ENCODE results near the gene CFAP97. TPM values are rescaled to one million over a fixed set of nuclear protein-coding genes. Genes with fewer than 3 reads are reported as not detected.

CFAP97 gene
- total and polyA plus RNA-seq, 9 of the 15 experiments (the other 6 are each of a cell fraction or from before 2014, with no cell fraction given) = 17.3 to 57.8 (median 44.4) TPM

DNA sequence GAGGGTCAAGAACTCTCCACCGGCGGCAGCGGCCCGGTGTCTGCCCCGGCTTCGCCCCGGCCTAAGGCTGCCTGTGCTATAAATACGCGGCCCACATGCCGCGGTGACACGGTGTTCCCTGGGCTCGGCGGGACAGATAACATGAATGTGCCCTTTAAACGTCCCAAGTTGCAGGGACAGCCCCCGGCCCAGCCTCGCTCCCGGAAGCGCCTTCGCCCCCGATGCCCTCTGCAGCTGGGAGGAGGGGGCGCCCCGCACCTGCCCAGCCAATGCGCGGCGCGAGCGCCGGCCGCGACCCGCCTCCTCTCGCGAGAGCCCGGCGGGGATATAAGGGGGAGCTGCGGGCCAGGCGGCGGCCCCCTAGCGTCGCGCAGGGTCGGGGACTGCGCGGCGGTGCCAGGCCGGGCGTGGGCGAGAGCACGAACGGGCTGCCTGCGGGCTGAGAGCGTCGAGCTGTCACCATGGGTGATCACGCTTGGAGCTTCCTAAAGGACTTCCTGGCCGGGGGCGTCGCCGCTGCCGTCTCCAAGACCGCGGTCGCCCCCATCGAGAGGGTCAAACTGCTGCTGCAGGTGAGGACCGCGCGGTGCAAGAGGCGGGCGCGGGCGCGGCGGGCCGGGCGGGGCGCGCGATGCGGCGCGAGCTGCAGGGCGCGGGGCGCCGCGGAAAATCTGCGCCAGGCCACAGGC lies 60.7 kb downstream of the CFAP97 start, which contains the start of gene SLC25A4 (continued):
- TF ChIP-seq, protein P1, sequence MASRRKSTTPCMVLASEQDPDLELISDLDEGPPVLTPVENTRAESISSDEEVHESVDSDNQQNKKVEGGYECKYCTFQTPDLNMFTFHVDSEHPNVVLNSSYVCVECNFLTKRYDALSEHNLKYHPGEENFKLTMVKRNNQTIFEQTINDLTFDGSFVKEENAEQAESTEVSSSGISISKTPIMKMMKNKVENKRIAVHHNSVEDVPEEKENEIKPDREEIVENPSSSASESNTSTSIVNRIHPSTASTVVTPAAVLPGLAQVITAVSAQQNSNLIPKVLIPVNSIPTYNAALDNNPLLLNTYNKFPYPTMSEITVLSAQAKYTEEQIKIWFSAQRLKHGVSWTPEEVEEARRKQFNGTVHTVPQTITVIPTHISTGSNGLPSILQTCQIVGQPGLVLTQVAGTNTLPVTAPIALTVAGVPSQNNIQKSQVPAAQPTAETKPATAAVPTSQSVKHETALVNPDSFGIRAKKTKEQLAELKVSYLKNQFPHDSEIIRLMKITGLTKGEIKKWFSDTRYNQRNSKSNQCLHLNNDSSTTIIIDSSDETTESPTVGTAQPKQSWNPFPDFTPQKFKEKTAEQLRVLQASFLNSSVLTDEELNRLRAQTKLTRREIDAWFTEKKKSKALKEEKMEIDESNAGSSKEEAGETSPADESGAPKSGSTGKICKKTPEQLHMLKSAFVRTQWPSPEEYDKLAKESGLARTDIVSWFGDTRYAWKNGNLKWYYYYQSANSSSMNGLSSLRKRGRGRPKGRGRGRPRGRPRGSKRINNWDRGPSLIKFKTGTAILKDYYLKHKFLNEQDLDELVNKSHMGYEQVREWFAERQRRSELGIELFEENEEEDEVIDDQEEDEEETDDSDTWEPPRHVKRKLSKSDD (conservative IDR thresholded peaks at IDR 0.05; ENCODE audit: low read length) = 0 out of 2 replicates have a peak, but pooled peaks have one; percentile 36
- TF ChIP-seq ZNF512 (tag; IDR thresholded peaks at IDR 0.05) (no peak), NR3C1 (CRISPR knock-in tag; IDR thresholded peaks at IDR 0.05) (no peak), SMARCA4 (IDR thresholded peaks at IDR 0.05) (no peak), NELFE (IDR thresholded peaks at IDR 0.05; ENCODE audit: insufficient read depth, insufficient read length) (no peak), ZNF395 (CRISPR knock-in tag; IDR thresholded peaks at IDR 0.05) (no peak), ARID2 (IDR thresholded peaks at IDR 0.05) (no peak), CREM (IDR thresholded peaks at IDR 0.05; ENCODE audit: low read depth) (peak; percentile 30; the same call in 1 of the 2 replicates), RBM34 (IDR thresholded peaks at IDR 0.05; ENCODE audit: borderline replicate concordance, insufficient read depth, low read length) (no peak), TAL1 (IDR thresholded peaks at IDR 0.05) (no peak), FOXK2 (conservative IDR thresholded peaks at IDR 0.05 in 1 of 2, IDR thresholded peaks at IDR 0.05 in 1 of 2; ENCODE audit: low read depth in 2 of 2) (no peak), HDAC8 (tag; IDR thresholded peaks at IDR 0.05) (peak; percentile 72; the same call in 1 of the 2 replicates), ZFP30 (CRISPR knock-in tag; IDR thresholded peaks at IDR 0.05; ENCODE audit: borderline replicate concordance) (no peak)
- TF ChIP-seq, protein P2, sequence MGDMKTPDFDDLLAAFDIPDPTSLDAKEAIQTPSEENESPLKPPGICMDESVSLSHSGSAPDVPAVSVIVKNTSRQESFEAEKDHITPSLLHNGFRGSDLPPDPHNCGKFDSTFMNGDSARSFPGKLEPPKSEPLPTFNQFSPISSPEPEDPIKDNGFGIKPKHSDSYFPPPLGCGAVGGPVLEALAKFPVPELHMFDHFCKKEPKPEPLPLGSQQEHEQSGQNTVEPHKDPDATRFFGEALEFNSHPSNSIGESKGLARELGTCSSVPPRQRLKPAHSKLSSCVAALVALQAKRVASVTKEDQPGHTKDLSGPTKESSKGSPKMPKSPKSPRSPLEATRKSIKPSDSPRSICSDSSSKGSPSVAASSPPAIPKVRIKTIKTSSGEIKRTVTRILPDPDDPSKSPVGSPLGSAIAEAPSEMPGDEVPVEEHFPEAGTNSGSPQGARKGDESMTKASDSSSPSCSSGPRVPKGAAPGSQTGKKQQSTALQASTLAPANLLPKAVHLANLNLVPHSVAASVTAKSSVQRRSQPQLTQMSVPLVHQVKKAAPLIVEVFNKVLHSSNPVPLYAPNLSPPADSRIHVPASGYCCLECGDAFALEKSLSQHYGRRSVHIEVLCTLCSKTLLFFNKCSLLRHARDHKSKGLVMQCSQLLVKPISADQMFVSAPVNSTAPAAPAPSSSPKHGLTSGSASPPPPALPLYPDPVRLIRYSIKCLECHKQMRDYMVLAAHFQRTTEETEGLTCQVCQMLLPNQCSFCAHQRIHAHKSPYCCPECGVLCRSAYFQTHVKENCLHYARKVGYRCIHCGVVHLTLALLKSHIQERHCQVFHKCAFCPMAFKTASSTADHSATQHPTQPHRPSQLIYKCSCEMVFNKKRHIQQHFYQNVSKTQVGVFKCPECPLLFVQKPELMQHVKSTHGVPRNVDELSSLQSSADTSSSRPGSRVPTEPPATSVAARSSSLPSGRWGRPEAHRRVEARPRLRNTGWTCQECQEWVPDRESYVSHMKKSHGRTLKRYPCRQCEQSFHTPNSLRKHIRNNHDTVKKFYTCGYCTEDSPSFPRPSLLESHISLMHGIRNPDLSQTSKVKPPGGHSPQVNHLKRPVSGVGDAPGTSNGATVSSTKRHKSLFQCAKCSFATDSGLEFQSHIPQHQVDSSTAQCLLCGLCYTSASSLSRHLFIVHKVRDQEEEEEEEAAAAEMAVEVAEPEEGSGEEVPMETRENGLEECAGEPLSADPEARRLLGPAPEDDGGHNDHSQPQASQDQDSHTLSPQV (IDR thresholded peaks at IDR 0.05) = peak; percentile 68; the same call in 1 of the 2 replicates
- TF ChIP-seq, protein P3, sequence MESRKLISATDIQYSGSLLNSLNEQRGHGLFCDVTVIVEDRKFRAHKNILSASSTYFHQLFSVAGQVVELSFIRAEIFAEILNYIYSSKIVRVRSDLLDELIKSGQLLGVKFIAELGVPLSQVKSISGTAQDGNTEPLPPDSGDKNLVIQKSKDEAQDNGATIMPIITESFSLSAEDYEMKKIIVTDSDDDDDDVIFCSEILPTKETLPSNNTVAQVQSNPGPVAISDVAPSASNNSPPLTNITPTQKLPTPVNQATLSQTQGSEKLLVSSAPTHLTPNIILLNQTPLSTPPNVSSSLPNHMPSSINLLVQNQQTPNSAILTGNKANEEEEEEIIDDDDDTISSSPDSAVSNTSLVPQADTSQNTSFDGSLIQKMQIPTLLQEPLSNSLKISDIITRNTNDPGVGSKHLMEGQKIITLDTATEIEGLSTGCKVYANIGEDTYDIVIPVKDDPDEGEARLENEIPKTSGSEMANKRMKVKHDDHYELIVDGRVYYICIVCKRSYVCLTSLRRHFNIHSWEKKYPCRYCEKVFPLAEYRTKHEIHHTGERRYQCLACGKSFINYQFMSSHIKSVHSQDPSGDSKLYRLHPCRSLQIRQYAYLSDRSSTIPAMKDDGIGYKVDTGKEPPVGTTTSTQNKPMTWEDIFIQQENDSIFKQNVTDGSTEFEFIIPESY (CRISPR knock-in tag; IDR thresholded peaks at IDR 0.05) = 0 out of 2 replicates have a peak, but pooled peaks have one; percentile 23
